Right forelimb (tissue), 1 donor: ENCODE measurements around the gene ANGPT4.
"Not testable (repeated sequence)": the region's sequence is repeated elsewhere in the genome, so short reads cannot be mapped to it uniquely, and the experiment has no call there.

Experiments
- DNase-seq: peaks from one replicate; pipeline ENCODE4 v3.0.0-alpha.2; 2018

ANGPT4 gene

GRCh38 chr20:871948-872347, 44.2 kb downstream of the ANGPT4 start:
- no peak for DNase-seq

- DNase-seq: no peak
Measured at GRCh38 chr20:871436-871835, 44.7 kb downstream of the ANGPT4 start.

GRCh38 chr20:870758-871157, 45.4 kb downstream of the ANGPT4 start:
- DNase-seq: no peak

GRCh38 chr20:869606-870005, 46.5 kb downstream of the ANGPT4 start:
- no peak for DNase-seq

- no peak for DNase-seq
Measured at GRCh38 chr20:868279-868678, 47.9 kb downstream of the ANGPT4 start.

- no peak for DNase-seq
Measured at GRCh38 chr20:865440-865839, 50.7 kb downstream of the ANGPT4 start.

GRCh38 chr20:860891-861290, 55.2 kb downstream of the ANGPT4 start:
- DNase-seq: no peak

GRCh38 chr20:859751-860231, 56.3 kb downstream of the ANGPT4 start:
- no peak for DNase-seq

GRCh38 chr20:858011-858410, 58.1 kb downstream of the ANGPT4 start:
- DNase-seq: no peak

GRCh38 chr20:856361-856775, 59.8 kb downstream of the ANGPT4 start:
- DNase-seq: no peak

- DNase-seq: no peak
Measured at GRCh38 chr20:855466-856360, 60.4 kb downstream of the ANGPT4 start.

- DNase-seq: no peak
Measured at GRCh38 chr20:854601-855000, 61.5 kb downstream of the ANGPT4 start.

- DNase-seq: no peak
Measured at GRCh38 chr20:853406-853996, 62.6 kb downstream of the ANGPT4 start.

GRCh38 chr20:848731-849130, 67.4 kb downstream of the ANGPT4 start:
- DNase-seq: not testable (repeated sequence)

GRCh38 chr20:848193-848592, 67.9 kb downstream of the ANGPT4 start:
- DNase-seq: no peak

- no peak for DNase-seq
Measured at GRCh38 chr20:846894-847278, 69.2 kb downstream of the ANGPT4 start.

GRCh38 chr20:845941-846893, 69.9 kb downstream of the ANGPT4 start:
- DNase-seq: no peak

- no peak for DNase-seq
Measured at GRCh38 chr20:845226-845868, 70.8 kb downstream of the ANGPT4 start.

- peak; percentile 76 for DNase-seq
Measured at GRCh38 chr20:844473-845225, 71.5 kb downstream of the ANGPT4 start.

- DNase-seq: no peak
Measured at GRCh38 chr20:843912-844311, 72.2 kb downstream of the ANGPT4 start.

- no peak for DNase-seq
Measured at GRCh38 chr20:842547-842940, 73.6 kb downstream of the ANGPT4 start.
